ENCODE measurements around the gene MCEMP1.
"Not testable (repeated sequence)": the region's sequence is repeated elsewhere in the genome, so short reads cannot be mapped to it uniquely, and the experiment has no call there.

Gene MCEMP1

DNA sequence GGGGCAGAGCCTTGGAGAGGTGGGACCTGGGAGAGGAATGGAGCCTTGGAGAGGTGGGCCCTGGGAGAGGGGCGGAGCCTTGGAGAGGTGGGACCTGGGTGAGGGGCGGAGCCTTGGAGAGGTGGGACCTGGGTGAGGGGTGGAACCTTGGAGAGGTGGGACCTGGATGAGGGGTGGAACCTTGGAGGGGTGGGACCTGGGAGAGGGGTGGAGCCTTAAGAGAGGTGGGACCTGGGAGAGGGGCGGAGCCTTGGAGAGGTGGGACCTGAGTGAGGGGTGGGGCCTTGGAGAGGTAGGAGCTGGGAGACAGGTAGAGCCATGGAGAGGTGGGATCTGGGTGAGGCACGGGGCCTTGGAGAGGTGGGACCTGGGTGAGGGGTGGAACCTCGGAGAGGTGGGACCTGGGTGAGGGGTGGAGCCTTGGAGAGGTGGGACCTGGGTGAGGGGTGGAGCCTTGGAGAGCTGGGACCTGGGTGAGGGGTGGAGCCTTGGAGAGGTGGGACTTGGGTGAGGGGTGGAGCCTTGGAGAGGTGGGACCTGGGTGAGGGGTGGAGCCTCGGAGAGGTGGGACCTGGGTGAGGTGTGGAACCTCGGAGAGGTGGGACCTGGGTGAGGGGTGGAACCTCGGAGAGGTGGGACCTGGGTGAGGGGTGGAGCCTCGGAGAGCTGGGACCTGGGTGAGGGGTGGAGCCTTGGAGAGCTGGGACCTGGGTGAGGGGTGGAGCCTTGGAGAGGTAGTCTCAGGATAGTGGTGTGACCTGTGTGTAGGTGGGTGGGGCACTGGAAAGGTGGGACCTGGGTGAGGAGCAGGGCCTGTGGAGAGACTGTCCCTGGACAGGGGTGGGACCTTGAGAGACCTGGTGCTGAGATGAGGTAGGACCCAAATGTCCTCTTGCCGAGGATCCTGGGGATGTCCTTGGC lies 33.0 kb upstream of the MCEMP1 start:
- DNase-seq, result not testable (repeated sequence)

DNA sequence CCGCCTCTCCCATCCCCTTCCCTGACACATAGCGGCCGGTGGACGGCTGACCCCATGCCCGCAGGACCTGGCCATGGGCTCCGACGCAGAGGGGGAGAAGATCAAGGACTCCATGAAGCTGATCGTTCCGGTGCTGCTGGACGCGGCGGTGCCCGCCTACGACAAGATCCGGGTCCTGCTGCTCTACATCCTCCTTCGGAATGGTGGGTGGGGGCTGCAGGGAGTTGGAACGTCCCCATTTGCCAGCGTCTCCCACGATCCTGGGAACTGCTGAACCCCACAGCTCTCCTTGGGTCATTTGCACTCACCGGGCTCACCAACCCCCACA lies 32.4 kb upstream of the MCEMP1 start:
- no peak for DNase-seq

DNA sequence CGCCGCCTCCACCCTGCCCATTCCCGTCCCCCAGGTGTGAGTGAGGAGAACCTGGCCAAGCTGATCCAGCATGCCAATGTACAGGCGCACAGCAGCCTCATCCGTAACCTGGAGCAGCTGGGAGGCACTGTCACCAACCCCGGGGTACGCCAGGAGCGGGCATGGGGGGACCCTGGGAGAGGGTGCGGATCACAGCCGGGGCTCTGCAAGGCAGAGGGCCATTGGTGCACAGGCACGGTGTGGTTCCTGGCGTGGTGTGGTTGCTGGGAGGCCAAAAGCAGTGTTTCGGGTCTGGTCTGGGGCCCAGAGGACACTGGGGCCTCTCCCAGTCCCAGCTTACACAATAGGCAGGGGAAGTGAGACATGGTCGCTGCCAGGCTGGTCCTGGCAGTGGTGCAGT lies 31.7 kb upstream of the MCEMP1 start:
- DNase-seq, result no peak

DNA sequence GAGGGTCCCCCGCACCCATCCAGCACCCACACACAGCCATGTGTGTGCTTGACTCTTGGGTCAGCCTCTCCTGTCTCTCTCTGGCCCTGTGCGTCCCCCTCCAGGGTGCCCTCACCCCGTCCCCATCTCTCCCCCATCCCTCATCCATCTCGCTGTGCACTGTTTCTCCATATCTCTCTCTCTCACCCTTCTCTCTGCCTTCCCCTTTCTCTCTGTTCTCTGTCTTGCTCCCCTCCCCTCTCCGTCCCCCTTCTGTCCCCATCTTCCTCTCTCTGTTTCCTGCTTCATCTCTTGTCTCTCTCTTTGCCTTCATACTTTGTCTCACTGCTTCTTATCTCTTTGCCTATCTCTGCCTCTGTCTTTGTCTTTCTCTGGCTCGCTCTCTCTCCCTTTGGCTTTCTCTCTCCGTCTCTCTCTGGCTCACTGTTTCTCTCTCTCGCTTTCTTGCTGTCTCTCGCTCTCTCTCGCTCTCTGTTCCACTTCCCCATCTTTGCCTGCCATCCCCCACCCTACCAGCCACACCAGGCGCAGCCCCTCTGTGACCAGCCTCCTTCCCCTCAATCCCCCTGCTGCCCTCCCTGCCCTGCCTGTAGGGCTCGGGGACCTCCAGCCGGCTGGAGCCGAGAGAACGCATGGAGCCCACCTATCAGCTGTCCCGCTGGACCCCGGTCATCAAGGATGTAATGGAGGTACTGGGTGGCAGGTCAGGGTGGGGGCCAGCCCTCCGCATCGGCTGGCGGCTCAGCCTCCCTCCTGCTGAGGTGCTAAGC lies 31.0 kb upstream of the MCEMP1 start:
- no peak for DNase-seq

DNA sequence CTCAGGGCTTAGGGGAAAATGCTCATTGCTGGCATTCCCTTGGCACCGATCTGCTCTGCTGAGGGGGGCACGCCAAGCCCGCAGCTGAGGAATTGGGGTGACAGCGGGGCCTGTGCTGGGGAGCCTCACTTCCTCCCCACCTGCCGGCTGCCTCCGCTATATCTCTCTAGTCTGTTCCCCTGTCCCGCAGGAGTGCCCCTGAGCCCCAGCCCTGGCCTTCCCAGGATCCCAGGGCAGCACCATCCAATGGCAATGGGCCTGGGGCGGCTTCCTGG lies 30.5 kb upstream of the MCEMP1 start:
- DNase-seq, result no peak

DNA sequence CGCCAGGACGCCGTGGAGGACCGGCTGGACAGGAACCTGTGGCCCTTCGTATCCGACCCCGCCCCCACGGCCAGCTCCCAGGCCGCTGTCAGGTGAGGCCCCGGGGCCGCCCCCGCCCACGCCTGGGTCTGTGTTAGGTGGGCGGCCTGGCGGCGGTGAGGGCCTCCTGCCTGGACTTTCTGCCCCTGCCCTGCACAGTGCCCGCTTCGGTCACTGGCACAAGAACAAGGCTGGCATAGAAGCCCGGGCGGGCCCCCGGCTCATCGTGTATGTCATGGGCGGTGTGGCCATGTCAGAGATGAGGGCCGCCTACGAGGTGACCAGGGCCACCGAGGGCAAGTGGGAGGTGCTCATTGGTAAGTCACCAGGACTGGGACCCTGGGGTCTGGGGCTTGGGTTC lies 29.7 kb upstream of the MCEMP1 start:
- no peak for DNase-seq

DNA sequence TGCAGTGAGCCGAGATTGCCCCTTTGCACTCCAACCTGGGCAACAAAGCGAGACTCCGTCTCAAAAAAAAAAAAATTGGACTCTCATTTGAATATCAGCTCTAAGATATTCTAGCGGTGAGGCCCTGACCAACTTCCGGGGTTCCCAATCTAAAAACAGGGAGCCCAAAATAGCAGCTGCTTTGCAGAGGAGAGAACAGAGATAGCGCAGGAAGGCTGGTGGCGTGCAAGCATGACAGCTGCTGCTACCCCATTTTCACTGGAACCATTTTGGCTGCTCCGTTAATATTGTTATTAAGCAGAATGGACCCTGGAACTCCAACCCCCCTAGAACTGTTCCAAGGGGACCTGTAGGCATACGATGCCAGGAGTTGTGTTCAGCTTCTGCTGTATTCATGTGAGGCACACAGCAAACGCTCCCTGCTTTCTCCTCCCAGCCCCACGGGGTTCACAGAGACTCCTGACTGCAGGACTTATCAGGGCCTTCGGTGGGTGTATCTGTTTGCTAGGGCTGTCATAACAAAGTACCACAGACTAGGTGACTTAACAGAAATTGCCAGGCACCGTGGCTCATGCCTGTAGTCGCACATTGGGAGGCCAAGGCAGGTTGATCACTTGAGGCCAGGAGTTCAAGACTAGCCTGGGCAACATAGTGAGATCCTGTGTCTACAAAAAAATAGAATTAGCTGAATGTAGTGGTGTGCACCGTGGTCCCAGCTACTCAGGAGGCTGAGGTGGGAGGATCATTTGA lies 28.4 kb upstream of the MCEMP1 start:
- no peak for DNase-seq

DNA sequence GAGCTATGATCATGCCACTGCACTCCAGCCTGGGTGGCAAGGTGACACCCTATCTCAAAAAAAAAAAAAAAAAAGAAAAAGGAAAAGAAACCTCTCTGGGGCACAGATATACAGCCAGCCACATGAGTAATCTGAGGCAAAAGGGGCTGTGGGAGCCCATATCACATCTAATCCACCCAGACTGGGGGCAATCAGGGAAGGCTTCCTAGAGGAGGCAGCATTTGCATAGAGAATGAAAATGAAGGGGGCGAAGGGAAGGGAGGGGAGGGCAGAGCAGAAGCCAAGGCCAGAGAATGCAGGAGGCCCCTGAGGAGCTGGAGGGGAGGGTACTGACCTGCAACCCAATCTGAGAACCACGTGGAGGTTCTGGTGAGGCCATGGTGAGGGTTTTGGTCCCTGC lies 26.7 kb upstream of the MCEMP1 start:
- DNase-seq, result no peak

DNA sequence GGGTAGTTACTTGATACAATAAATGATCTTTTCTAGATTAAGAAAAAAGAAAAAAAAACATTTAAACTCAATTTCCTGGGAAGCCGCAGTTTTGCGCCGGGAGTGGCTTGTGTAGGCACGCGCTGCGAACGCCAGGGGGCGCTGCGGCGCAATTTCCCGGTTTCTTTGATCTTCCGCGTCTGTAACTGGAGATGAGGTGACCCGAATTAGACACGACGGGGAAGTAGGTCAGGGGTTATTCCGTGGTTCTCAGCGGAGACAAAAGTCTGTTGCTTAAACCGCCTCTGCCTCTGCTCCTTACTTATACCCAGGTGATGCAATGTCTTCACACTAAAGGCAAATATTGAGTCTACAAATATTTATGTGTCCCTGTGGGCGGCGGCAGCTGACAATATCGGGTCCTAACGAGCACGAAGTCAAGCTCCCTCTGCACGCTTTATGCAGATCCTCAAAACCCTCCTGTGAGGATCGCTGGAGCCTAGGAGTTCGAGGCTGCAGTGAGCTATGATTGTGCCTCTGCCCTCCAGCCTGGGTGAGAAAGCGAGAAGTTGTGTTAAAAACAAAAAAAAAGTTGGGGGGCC lies 24.7 kb upstream of the MCEMP1 start:
- DNase-seq, result peak; percentile 80

DNA sequence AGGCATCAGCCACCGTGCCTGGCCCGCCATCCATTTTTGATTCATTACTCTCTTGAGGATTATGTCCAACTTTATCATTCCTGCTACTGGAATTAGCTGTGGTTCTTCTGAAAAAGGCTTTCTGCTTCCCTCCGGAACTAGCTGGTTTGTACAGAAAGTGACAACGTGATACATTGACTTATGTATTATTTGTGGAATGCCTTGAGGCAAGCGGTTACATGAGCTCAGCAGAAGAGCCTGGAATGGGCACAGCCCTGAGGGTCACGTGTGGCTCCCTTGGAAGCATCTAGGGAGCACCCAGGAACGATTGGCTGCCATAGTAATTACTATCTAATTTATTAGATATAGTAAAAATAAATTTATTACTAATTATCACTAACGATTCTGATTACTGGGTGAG lies 22.5 kb upstream of the MCEMP1 start:
- DNase-seq, result no peak

DNA sequence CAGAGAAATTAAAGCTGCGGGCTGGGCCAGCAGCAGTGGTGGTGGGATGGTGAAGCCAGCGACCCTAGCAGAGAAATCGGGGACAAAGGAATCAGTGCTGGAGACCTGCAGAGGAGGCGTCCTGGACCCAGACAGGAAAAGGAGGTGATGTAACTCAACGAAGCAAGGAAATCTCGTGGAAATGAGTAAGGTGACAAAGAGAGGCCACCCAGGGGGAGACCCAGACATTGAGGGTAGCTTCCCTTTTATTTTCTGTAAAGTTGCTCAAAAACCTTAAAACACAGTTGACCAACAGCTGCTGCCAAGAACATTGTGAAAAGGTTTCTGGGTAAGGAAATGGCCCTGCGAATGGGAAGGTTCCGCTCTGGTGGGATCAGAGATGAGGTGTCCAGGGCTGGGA lies 21.3 kb upstream of the MCEMP1 start:
- no peak for DNase-seq

DNA sequence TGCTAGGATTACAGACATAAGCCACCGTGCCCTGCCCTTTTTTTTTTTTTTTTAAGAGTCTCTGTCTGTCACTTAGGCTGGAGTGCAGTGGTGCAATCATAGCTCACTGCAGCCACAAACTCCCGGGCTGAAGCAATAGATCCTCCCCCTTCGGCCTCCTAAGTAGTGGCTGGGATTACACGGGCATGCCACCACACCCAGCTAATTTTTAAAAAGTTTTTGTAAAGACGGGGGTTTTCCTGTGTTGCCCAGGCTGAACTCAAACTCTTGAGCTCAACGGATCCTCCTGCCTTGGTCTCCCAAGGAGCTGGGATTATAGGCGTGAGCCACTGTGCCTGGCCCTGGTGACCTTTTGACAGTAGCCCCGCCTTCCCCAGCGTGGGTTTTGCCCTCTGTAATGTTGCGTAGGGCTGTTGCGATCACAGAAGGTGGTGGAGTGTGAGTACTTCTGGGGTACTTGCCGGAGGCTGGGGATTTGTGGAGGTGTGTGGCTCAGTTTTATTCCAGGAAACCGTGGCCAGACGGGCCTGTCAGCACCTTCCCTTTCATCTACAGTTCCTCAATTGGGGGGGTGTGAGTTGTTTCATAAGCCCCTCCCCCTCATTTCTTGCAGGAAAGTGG lies 19.6 kb upstream of the MCEMP1 start:
- no peak for DNase-seq

DNA sequence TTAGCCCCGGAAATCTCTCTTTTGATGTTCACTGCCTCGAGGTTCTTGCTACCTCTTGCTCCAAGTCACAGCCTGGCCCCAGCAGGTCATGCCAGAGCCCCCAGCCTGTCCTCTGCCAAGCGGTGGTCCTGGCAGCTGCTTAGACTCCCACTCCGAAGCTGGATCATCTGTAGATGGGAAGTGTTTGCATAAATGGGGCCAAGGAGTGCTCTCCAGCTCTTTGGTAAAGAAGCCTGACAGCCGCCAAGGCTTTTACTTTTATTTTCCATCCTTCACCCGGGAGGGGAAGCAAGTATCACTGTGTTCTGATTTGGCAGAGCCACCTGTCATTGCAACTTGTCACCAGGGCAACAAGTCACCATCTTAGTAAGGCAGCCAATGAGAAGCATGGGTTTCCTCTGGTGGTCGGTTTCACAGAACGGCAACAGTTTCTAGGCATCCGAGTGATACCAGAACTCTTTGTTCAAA lies 18.6 kb upstream of the MCEMP1 start:
- no peak for DNase-seq

DNA sequence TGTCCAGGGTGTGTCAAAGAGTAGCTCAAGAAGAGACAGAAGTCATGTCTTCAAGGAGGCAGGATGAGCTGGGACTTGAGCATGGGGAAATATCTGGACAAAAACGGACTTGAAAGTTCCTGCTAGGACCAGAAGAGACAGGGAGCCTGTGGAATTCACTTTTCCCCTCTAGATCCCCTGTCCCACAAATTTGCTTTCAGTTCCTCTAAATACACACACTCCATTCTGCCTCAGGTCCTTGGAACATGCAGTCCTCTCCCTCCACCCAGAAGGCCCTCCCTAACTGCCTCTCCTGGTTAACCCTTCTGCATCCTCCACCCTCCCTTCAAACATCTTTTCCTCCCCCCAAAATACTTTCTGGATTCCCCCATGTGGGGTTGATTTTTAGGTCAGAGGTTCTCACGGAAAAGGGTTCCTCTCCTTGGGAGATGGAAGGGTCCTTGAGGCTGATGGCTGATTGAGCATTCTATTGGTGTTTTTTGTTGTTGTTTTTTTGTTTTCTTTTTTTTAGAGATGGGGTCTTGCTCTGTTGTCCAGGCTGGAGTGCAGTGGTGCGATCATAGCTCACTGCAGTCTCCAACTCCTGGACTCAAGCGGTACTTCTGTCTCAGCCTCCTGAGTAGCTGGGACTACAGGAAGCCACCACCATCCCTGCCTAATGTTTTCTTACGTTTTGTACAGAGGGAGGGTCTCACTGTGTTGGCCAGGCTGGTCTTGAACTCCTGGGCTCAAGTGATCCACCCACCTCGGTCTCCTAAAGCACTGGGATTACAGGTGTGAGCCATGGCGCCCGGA lies 14.9 kb upstream of the MCEMP1 start:
- no peak for DNase-seq

DNA sequence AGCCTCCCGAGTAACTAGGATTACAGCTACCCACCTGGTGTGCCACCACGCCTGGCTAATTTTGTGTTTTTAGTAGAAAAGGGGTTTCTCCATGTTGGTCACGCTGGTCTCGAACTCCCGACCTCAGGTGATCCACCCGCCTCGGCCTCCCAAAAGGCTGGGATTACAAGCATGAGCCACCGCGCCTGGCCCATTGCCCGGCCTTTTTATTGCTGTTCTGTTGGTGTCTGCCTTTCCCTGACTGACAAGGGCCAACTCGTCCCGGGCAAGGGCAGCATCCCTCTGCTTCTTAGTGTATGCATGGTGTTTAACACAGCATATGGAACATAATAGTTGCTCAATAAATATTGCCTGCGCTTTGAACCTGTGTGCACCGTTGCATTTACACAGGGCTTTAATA lies 14.2 kb upstream of the MCEMP1 start:
- no peak for DNase-seq

DNA sequence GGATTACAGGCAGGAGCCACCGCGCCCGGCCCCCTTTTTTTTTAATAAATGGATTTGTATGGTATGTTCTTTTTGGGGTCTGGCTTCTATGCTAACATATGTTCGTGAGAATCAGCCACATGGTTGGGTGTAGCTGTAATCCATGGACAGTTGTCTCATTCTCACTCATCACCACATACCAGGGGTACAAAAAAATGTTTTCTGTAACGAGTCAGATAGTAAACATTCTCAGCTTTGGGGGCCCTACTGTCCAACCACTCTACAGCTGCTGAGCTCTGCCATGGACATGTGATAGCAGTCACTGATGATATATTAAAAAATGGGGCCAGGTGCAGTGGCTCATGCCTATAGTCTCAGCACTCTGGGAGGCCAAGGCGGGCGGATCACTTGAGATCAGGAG lies 13.2 kb upstream of the MCEMP1 start:
- DNase-seq, result no peak

DNA sequence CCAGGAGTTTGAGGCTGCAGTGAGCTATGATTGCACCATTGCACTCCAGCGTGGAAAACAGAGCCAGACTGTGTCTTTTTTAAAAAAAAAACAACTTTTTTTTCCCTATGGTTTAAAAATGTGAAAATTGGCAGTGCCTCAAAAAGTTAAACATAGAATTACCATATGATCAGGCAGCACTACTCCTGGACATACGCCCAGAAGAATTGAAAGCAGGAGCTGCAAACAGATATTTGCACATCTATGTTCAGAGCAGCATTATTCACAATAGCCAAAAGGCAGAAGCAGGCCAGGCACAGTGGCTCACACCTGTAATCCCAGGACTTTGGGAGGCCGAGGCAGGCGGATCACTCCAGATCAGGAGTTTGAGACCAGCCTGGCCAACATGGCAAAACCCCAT lies 11.8 kb upstream of the MCEMP1 start:
- no peak for DNase-seq

DNA sequence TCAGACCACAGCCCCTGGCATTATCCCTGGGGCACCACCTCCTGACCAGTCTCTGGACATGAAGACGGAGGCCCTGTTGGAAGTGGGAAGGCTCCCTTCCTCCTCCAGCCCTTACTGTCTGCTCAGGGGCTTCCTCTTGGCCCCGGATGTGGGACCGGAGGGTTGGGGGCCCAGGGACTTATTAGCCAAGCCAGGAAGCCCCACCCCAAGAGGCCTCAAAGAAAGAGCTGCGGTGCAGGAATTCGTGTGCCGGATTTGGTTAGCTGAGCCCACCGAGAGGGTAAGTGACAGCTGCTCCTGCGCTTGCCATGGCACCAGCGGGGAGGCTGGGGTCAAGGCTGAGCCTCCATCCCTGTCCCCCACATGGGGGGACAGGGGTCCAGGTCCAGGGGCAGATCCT lies 8.0 kb upstream of the MCEMP1 start, which contains the start of gene RETN:
Gene RETN, plus strand, starts transcription at position 208 of the 400 bp plus-strand sequence. CDS start 278 bp downstream, outside the sequence.
- DNase-seq, result no peak

DNA sequence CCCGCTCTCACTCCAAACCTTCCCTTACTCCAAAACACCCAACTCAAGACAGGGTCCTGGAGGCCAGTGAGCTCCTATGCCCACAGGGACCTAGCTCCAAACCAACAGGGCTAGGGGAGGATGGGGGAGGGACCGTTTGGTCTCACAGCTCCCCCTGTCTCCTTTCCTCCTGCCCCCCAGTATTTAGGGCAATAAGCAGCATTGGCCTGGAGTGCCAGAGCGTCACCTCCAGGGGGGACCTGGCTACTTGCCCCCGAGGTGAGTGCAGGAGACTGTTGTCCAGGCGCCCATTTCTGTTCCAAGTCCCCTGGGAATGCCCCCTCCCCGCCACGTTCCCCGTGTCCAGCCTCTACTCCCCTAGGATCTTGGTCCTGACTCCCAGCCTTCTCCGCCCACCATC lies 7.2 kb upstream of the MCEMP1 start:
- no peak for DNase-seq

DNA sequence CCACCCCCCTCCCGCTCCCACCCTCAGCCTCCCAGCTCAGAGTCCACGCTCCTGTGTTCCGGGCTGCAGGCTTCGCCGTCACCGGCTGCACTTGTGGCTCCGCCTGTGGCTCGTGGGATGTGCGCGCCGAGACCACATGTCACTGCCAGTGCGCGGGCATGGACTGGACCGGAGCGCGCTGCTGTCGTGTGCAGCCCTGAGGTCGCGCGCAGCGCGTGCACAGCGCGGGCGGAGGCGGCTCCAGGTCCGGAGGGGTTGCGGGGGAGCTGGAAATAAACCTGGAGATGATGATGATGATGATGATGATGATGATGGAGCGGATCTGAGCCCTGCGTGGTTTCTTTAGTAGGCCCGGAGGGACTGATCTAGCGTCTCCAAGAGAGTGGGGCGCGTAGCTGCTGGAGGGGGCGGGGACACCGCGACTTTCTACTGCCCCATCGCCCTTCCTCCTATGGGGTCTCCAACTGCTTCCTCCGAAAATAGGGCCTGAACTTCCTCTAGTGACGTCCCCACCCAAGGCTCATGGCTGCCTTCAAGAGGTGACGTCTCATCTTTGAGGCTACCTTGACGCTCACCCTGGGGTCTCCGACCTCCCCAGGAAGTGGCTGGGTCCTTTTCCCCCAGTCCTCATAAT lies 6.6 kb upstream of the MCEMP1 start:
- no peak for DNase-seq

DNA sequence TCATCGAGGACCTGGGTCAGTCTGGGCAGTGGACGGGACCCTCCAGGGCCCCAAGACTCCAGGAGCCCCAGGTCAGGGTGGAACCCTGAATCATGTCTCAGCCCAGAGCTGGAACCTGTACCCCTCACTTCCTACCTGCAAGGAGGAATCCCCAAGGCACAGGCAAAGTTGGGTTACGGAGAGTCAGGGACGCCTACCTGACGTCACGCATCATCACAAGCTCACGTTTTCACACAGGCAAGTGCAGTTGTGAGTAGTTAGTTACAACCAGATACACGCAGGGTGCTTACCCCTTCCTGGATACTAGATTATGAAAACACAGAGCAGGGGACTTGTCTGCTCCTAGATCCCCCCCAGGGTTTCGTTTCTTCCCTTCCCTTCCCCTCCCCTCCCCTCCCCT lies 6.1 kb upstream of the MCEMP1 start:
- DNase-seq, result no peak

DNA sequence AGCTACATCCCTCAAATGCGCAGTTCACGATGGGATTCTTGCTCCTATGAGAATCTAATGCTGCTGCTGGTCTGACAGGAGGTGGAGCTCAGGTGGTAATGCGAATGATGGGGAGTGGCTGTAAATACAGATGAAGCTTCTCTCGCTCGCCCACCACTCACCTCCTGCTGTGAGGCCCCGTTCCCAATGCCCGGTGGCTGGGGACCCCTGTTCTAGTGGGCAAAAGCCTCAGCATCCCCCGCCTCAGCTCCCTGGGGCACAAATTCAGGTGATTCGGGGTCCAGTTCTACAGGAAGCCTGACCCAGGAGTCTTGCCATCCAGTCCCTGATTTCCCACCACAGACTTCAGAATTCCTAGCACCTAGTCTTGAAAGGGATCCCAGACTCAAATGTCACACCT lies 4.4 kb upstream of the MCEMP1 start:
- no peak for DNase-seq
